GM12891 (cell line): Measurements from ENCODE around the gene ARHGEF7.
"Not testable (repeated sequence)": the region's sequence is repeated elsewhere in the genome, so short reads cannot be mapped to it uniquely, and the experiment has no call there.

Experiments used
- DNase-seq: peaks from one replicate; pipeline ENCODE4 v3.0.0; 2011; ENCODE audit warnings: low spot score; ENCODE audit not compliant: insufficient read length
- FAIRE-seq: peaks from 2 replicates; lab custom pipeline; 2011; peaks lifted over from hg19 to GRCh38; lab: Jason Lieb, UNC
- PAX5 ChIP-seq: IDR thresholded peaks from 2 replicates; pipeline ENCODE4 v1.6.1; 2011; ENCODE audit warnings: low read length, moderate library complexity, mild to moderate bottlenecking; ENCODE audit not compliant: insufficient read depth, severe bottlenecking
- POLR2A ChIP-seq: IDR thresholded peaks from 2 replicates; pipeline ENCODE4 v1.6.1; 2011; ENCODE audit warnings: low read depth, low read length, control low read depth
- POLR2AphosphoS5 ChIP-seq: IDR thresholded peaks from 2 replicates; pipeline ENCODE4 v1.6.1; 2011; ENCODE audit warnings: low read depth, low read length, control low read depth
- POU2F2 ChIP-seq: IDR thresholded peaks from 2 replicates; pipeline ENCODE4 v1.6.1; 2011; ENCODE audit warnings: low read depth, mild to moderate bottlenecking, control low read depth, low read length, moderate library complexity
- SPI1 ChIP-seq: IDR thresholded peaks from 2 replicates; pipeline ENCODE4 v1.6.1; 2011; ENCODE audit warnings: low read depth, low read length, control low read depth
- TAF1 ChIP-seq: IDR thresholded peaks from 2 replicates; pipeline ENCODE4 v1.6.1; 2011; ENCODE audit warnings: low read depth, low read length, control low read depth

The ARHGEF7 gene

DNA sequence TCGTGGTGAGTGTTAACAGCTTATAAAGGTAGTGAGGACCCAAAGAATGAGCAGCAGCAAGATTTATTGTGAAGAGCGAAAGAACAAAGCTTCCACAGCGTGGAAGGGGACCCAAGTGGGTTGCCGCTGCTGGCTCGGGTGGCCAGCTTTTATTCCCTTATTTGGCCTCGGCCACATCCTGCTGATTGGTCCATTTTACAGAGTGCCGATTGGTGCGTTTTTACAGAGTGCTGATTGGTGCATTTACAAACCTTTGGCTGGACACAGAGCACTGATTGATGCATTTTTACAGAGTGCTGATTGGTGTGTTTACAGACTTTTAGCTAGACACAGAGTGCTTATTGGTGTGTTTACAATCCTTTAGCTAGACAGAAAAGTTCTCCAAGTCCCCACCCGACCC, 74.4 kb downstream of the ARHGEF7 start:
- not testable (repeated sequence) for DNase-seq, FAIRE-seq
- peak; percentile 12; the same call in 1 of the 2 replicates for TF ChIP-seq POLR2A

- not testable (repeated sequence) for DNase-seq, FAIRE-seq
Observed at GRCh38 chr13:111193223-111193622, 78.1 kb downstream of the ARHGEF7 start.

DNA sequence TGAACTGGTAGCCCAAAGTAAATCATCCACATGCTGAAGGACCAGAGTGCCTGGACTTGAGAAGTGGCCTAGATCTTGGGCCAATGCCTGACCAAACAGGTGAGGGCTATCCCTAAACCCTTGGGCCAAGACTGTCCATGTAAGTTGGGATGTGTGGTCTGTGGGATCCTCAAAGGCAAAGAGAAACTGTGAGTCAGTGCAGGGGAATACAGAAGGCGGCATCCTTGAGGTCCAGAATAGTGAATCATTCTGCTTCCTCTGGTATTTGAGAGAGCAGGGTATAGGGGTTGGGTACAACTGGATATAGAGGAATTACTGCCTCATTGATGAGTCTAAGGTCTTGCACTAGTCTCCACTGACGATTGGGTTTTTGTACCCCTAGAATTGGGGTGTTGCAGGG, 79.5 kb downstream of the ARHGEF7 start:
- FAIRE-seq, DNase-seq: not testable (repeated sequence)

DNA sequence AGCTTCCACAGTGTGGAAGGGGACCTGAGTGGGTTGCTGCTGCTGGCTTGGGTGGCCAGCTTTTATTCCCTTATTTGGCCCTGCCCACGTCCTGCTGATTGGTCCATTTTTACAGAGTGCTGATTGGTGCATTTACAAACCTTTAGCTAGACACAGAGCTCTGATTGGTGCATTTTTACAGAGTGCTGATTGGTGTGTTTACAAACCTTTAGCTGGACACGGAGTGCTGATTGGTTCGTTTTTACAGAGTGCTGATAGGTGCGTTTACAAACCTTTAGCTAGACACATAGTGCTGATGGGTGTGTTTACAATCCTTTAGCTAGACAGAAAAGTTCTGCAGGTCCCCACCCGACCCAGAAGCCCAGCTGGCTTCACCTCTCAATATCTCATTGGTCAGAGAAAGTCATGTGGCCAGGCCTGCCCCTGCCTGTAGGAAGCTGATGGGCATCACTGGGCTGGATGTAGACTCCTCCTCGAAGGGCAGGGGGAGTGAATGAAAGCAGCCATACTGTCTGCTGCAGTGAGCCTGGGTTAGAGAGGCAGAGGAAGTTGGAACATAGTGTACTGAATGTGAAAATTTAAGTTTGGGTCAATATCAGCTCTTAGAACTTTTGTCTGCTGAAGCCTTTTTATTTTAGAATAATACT, 83.7 kb downstream of the ARHGEF7 start:
- peak; percentile 9 for FAIRE-seq
- DNase-seq = not testable (repeated sequence)

GRCh38 chr13:111201304-111201940, 86.3 kb downstream of the ARHGEF7 start:
- TF ChIP-seq POLR2A (no peak), SPI1 (0 out of 2 replicates have a peak, but pooled peaks have one; percentile 4)
- FAIRE-seq = no peak
- DNase-seq = no peak

DNA sequence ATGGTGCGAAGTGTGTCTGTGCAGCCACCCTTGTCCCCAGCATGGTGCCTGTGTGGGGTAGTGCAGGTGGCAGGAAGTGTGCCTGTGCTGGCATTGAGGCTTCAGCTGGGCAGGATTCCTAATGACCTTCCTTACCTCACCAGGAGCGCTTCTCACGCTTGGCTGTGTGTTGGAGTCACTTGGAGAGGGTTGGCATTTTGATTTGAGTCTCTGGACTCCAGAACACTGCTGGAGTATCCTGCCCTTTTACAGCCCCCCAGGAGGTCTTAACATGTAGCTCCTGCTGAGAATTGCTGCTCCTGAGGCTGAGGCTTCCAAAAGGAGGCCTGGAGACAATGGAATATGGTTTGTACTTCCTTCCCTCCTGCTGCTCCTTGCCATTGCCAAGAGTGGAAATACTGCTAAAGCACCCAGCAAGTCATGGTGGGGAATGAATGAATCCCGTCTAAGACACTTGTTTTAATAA, 87.1 kb downstream of the ARHGEF7 start:
- TF ChIP-seq PAX5 = no peak
- TF ChIP-seq POLR2A = no peak
- no peak for TF ChIP-seq TAF1
- TF ChIP-seq POU2F2 = no peak
- no peak for TF ChIP-seq POLR2AphosphoS5
- TF ChIP-seq SPI1 = no peak
- DNase-seq (no peak), FAIRE-seq (peak; percentile 86)

DNA sequence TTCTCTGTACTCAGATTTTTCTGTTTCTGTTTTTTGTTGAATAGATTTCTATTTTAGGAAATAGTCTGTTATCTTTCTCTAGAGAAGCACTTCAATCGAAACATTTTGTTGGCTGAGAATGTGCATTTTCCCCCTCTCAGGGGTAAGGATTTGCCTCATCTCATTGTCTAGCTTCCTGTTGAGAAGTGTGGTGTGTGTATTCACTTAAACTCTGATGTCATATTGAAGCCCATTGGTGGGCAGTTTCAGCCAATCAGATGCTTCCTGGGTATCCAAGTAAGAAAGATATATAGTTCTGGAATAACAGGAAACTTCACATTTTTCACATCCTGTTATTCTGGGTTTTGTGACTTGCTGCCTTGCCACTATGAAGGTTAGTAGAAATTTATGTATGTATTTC, 87.6 kb downstream of the ARHGEF7 start:
- FAIRE-seq (peak; percentile 91), DNase-seq (peak; percentile 56)
- TF ChIP-seq POLR2AphosphoS5 (no peak), SPI1 (no peak), TAF1 (no peak)

GRCh38 chr13:111203736-111204389, 88.8 kb downstream of the ARHGEF7 start:
- no peak for DNase-seq
- FAIRE-seq = peak; percentile 80
- TF ChIP-seq POLR2AphosphoS5 = no peak
- TF ChIP-seq SPI1 = no peak
- no peak for TF ChIP-seq POU2F2
- TF ChIP-seq PAX5 = no peak
- no peak for TF ChIP-seq TAF1
- no peak for TF ChIP-seq POLR2A

DNA sequence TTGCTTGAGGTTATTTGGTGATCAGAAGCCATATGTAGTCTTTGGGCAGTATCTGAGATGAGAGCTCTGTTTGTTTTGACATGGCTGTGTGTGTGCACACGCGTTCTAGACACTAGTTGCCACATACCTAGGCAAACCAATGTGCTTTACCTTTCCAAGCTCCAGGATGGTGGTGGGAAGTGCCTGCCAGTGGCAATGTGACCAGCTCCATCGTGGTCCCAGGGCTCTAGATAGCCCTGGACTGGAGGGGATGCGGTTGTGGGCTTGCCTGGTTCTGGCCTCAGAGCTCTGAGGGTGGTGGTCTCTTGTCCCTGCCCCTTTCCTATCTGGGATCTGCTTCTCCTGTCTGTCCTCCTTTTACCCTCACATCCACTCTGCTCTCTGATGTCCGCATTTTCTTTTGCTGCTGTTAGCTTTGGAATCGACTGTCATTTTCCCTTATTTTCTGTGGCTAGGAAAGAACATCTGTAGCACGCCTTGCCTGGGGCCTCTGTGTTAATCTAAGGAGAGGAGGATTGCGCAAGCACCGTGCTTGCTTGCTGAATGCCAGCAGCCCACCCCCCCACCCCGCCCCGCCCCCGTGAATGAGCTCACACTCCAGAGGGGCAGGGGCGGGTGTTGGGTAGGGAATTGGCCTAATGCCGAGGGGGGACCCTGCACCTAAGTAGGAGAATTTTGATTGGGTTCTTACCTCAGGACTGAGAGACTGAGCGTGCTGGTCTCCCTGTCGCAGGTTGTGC, 89.5 kb downstream of the ARHGEF7 start:
- no peak for TF ChIP-seq POLR2A
- TF ChIP-seq PAX5 = no peak
- TF ChIP-seq POU2F2 = no peak
- TF ChIP-seq SPI1 = no peak
- TF ChIP-seq POLR2AphosphoS5 = no peak
- no peak for TF ChIP-seq TAF1
- FAIRE-seq (peak; percentile 20), DNase-seq (no peak)

- TF ChIP-seq POU2F2 = no peak
- TF ChIP-seq PAX5 = no peak
- no peak for TF ChIP-seq SPI1
- DNase-seq (no peak), FAIRE-seq (no peak)
Observed at GRCh38 chr13:111206148-111206547, 91.0 kb downstream of the ARHGEF7 start.

DNA sequence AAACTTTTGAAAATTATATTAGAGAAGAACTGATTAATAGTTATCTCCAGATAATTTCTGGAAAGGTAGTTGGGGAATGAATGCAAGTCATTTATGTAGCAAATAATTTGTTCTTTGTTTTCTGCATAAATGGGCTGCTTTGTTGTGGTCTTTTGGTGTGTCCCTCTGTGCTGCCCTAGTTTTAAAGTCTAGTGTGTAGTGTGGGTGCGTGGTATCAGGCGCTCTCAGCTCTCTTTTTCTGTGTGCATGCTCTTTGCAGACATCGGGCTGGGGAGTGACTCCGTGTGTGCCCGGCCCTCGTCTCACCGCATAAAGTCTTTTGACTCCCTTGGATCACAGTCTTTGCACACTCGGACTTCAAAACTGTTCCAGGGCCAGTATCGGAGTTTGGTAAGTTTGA, 94.5 kb downstream of the ARHGEF7 start:
- TF ChIP-seq POLR2AphosphoS5 (no peak), TAF1 (no peak)
- DNase-seq (no peak), FAIRE-seq (no peak)
